H1 (cell line): ENCODE data around the gene ZNF248.

ENCODE experiments used
- BRCA1 ChIP-seq: IDR thresholded peaks from 2 replicates; pipeline ENCODE4 v1.6.1; 2012; ENCODE audit warnings: low read depth, low read length, improper control_type of control experiment
- CEBPB ChIP-seq: IDR thresholded peaks from 2 replicates; pipeline ENCODE4 v1.6.1; 2012; ENCODE audit warnings: low read depth, low read length
- CTCF ChIP-seq, 3 experiments: IDR thresholded peaks; 1 replicate in 2 of 3; 2 replicates in 1 of 3; pipeline versions ENCODE4 v1.5.1 to v1.6.1; 2011; ENCODE audit warnings: low read length in 3 of 3, mild to moderate bottlenecking in 3 of 3, inconsistent platforms in 2 of 3, low read depth in 1 of 3, moderate library complexity in 1 of 3; ENCODE audit not compliant: insufficient read depth in 1 of 3; ENCODE audit errors: control extremely low read depth in 1 of 3
- EP300 ChIP-seq, 2 experiments: IDR thresholded peaks; 1 replicate in 1 of 2; 2 replicates in 1 of 2; pipeline ENCODE4 v1.6.1; 2011 to 2012; ENCODE audit warnings: low read depth in 2 of 2, low read length in 2 of 2, mild to moderate bottlenecking in 2 of 2, borderline replicate concordance in 1 of 2, inconsistent platforms in 1 of 2, moderate library complexity in 1 of 2
- POLR2AphosphoS5 ChIP-seq: IDR thresholded peaks from 2 replicates; pipeline ENCODE4 v1.6.1; 2011; ENCODE audit warnings: low read depth, low read length
- RFX5 ChIP-seq: IDR thresholded peaks from 2 replicates; pipeline ENCODE4 v1.6.1; 2011; ENCODE audit warnings: low read depth, low read length, improper control_type of control experiment, borderline replicate concordance

GRCh38 chr10:37896436-37896835 is 39.0 kb upstream of the ZNF248 start:
- TF ChIP-seq POLR2AphosphoS5 = no peak
- TF ChIP-seq EP300 (IDR thresholded peaks at IDR 0.05; ENCODE audit: borderline replicate concordance in 1 of 2, low read depth in 2 of 2, low read length in 2 of 2) = no peak
- TF ChIP-seq CEBPB = no peak
- TF ChIP-seq RFX5 = no peak
- no peak for TF ChIP-seq BRCA1
- no peak for TF ChIP-seq CTCF (IDR thresholded peaks at IDR 0.05; ENCODE audit: control extremely low read depth in 1 of 3, insufficient read depth in 1 of 3, low read depth in 1 of 3, low read length in 3 of 3)
